GM12872 (cell line): ENCODE data around the gene CELF5.

Source experiments
- TF ChIP-seq, protein P1 (sequence below): IDR thresholded peaks from 3 replicates; pipeline ENCODE4 v1.5.1; 2011; ENCODE audit warnings: low read depth, mild to moderate bottlenecking, low read length, moderate library complexity; ENCODE audit not compliant: insufficient read depth

CELF5 gene

GRCh38 chr19:3225169-3225485, 666 bp downstream of the CELF5 start:
- TF ChIP-seq, protein P1, sequence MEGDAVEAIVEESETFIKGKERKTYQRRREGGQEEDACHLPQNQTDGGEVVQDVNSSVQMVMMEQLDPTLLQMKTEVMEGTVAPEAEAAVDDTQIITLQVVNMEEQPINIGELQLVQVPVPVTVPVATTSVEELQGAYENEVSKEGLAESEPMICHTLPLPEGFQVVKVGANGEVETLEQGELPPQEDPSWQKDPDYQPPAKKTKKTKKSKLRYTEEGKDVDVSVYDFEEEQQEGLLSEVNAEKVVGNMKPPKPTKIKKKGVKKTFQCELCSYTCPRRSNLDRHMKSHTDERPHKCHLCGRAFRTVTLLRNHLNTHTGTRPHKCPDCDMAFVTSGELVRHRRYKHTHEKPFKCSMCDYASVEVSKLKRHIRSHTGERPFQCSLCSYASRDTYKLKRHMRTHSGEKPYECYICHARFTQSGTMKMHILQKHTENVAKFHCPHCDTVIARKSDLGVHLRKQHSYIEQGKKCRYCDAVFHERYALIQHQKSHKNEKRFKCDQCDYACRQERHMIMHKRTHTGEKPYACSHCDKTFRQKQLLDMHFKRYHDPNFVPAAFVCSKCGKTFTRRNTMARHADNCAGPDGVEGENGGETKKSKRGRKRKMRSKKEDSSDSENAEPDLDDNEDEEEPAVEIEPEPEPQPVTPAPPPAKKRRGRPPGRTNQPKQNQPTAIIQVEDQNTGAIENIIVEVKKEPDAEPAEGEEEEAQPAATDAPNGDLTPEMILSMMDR = no peak

DNA sequence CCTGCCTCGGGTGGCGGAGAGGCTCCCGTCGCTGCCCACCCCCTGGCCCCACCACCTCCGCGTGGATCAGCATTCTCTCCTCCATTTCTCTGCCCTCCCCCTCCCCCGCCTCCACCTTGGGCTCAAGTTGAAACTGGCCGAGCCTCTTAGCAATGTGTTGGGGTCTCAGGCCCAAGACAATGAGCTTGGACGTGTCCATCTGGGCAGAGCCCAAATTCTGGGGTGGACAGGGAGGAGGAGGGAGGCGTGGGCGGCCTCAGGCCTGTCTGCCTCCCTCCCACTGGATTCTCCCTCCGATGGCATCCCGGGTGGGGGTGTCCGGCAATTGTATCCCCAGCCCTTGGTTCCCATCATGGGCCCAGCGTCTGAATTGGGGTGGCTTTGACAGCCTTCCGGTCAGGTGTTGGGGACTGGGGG, 1.2 kb downstream of the CELF5 start:
- TF ChIP-seq, protein P1 = no peak

DNA sequence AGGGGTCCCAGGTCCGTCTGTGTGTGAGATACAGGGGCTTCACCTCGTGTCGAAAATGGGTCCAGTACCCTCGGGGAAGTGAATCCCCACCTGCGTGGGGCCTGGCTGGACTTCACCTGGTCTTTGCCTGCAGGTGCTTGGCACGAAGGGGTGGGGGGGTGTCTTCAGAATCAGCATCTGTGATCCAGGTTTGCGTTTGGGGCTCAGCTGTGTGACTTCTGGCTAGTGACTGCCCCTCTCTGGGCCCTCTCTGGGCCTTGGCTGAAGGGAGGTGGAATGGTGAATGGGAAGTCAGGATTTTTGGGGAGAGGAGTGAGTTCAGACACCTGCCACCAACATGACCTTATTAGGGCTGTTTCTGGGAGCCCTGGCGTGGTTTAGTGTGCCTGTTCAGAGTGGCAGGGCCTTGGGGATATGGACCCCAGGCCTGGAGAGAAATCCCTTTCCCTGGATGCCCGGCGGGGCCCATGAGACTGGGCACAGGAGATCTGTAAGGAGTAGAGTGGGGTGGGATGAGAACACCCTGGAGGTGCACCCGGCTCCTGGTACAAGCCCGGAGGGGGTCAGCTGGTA, 2.7 kb downstream of the CELF5 start:
- TF ChIP-seq, protein P1 = no peak

GRCh38 chr19:3229346-3229743, 4.9 kb downstream of the CELF5 start:
- TF ChIP-seq, protein P1 = no peak

GRCh38 chr19:3229888-3230496, 5.5 kb downstream of the CELF5 start:
- TF ChIP-seq, protein P1 = no peak

DNA sequence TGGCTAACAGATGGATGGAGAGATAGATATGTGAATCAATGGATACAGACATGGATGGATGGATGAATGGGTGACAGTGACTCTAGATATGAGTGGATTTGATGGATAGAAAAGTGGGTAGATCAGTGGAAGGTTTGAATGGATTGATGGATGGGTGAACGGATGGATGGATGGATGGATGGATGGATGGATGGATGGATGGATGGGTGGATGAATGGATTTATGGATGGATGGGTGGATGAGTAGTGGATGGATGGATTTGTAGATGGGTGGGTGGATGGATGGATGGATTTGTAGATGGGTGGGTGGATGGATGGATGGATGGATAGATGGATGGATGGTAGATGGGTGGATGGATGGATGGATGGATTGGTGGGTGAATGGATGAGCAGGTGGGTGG, 6.8 kb downstream of the CELF5 start:
- TF ChIP-seq, protein P1 = no peak

- TF ChIP-seq, protein P1 = no peak
Observed at GRCh38 chr19:3233116-3233515, 8.7 kb downstream of the CELF5 start.

GRCh38 chr19:3233831-3234230, 9.4 kb downstream of the CELF5 start:
- TF ChIP-seq, protein P1 = no peak
